SK-N-SH treated with all-trans-retinoic acid at 6 μM for 48 hours (cell line): ENCODE results near the gene LAMB4.

Source experiments
- ATAC-seq: fragments of 200-7000 bp; cut with Tn5 transposase; 3 replicates; pipeline ENCODE4 v1.9.1; 2020; ENCODE audit warnings: mild to moderate bottlenecking, moderate library complexity
- ARNTL ChIP-seq: fragments of 450-650 bp; formaldehyde crosslinking; IDR thresholded peaks from 2 replicates; pipeline ENCODE4 v1.5.0; 2020; ENCODE audit warnings: low read depth, mild to moderate bottlenecking, moderate library complexity, borderline replicate concordance
- BACH2 ChIP-seq: fragments of 250-450 bp; sonication (Bioruptor Pico); IDR thresholded peaks from 2 replicates; pipeline ENCODE4 v1.9.0; 2021; ENCODE audit warnings: mild to moderate bottlenecking, borderline replicate concordance
- CREB5 ChIP-seq: fragments of 250-450 bp; sonication (Bioruptor Pico); IDR thresholded peaks from 2 replicates; pipeline ENCODE4 v1.5.1; 2020; ENCODE audit warnings: low read depth, mild to moderate bottlenecking, moderate library complexity
- CSDC2 ChIP-seq: fragments of 250-450 bp; sonication (Bioruptor Pico); IDR thresholded peaks from 2 replicates; pipeline ENCODE4 v1.5.0; 2020; ENCODE audit warnings: mild to moderate bottlenecking, moderate library complexity
- CSRNP3 ChIP-seq: fragments of 250-450 bp; sonication (Bioruptor Pico); IDR thresholded peaks from 2 replicates; pipeline ENCODE4 v1.5.1; 2021; ENCODE audit warnings: mild to moderate bottlenecking, moderate library complexity
- ESRRG ChIP-seq: fragments of 250-450 bp; sonication (Bioruptor Pico); IDR thresholded peaks from 2 replicates; pipeline ENCODE4 v1.6.1; 2021; ENCODE audit warnings: mild to moderate bottlenecking
- GLIS3 ChIP-seq: fragments of 250-450 bp; sonication (Bioruptor Pico); IDR thresholded peaks from 2 replicates; pipeline ENCODE4 v1.5.0; 2020; ENCODE audit warnings: mild to moderate bottlenecking, moderate library complexity
- ISL1 ChIP-seq: fragments of 250-450 bp; sonication (Bioruptor Pico); IDR thresholded peaks from 2 replicates; pipeline ENCODE4 v2.1.2; 2022; ENCODE audit warnings: mild to moderate bottlenecking, moderate library complexity
- OSR1 ChIP-seq: fragments of 250-450 bp; sonication (Bioruptor Pico); IDR thresholded peaks from 2 replicates; pipeline ENCODE4 v1.8.0; 2022; ENCODE audit warnings: moderate library complexity, mild to moderate bottlenecking, inconsistent platforms
- RARB ChIP-seq: fragments of 250-450 bp; sonication (Bioruptor Pico); IDR thresholded peaks from 2 replicates; pipeline ENCODE4 v1.8.0; 2021; ENCODE audit warnings: mild to moderate bottlenecking, moderate library complexity
- SNAI2 ChIP-seq: fragments of 250-450 bp; sonication (Bioruptor Pico); IDR thresholded peaks from 2 replicates; pipeline ENCODE4 v1.5.0; 2020; ENCODE audit warnings: mild to moderate bottlenecking, moderate library complexity
- TCF4 ChIP-seq: fragments of 250-450 bp; sonication (Bioruptor Pico); IDR thresholded peaks from 2 replicates; pipeline ENCODE4 v1.8.0; 2021; ENCODE audit warnings: mild to moderate bottlenecking, moderate library complexity, borderline replicate concordance
- TOX ChIP-seq: fragments of 250-450 bp; sonication (Bioruptor Pico); IDR thresholded peaks from 2 replicates; pipeline ENCODE4 v1.8.0; 2021; ENCODE audit warnings: mild to moderate bottlenecking, moderate library complexity, borderline replicate concordance
- ZFP30 ChIP-seq: fragments of 450-650 bp; formaldehyde crosslinking; IDR thresholded peaks from 2 replicates; pipeline ENCODE4 v1.5.0; 2022; ENCODE audit warnings: mild to moderate bottlenecking, moderate library complexity
- ZNF565 ChIP-seq: fragments of 450-650 bp; formaldehyde crosslinking; conservative IDR thresholded peaks from 2 replicates; pipeline ENCODE4 v1.5.0; 2020; ENCODE audit warnings: low read depth, mild to moderate bottlenecking, moderate library complexity
- ZNF70 ChIP-seq: fragments of 450-650 bp; formaldehyde crosslinking; IDR thresholded peaks from 2 replicates; pipeline ENCODE4 v1.5.0; 2020; ENCODE audit warnings: mild to moderate bottlenecking, moderate library complexity
- ZNF8 ChIP-seq: fragments of 450-650 bp; formaldehyde crosslinking; IDR thresholded peaks from 2 replicates; pipeline ENCODE4 v1.5.0; 2020; ENCODE audit warnings: mild to moderate bottlenecking, moderate library complexity
- TF ChIP-seq, protein P1 (sequence below): fragments of 250-450 bp; sonication (Bioruptor Pico); IDR thresholded peaks from 2 replicates; pipeline ENCODE4 v1.8.0; 2021; ENCODE audit warnings: low read depth, mild to moderate bottlenecking, moderate library complexity, borderline replicate concordance
- TF ChIP-seq, protein P2 (sequence below): fragments of 250-450 bp; sonication (Bioruptor Pico); IDR thresholded peaks from 2 replicates; pipeline ENCODE4 v1.8.0; 2020; ENCODE audit warnings: mild to moderate bottlenecking, moderate library complexity, borderline replicate concordance
- TF ChIP-seq, protein P3 (sequence below): fragments of 250-450 bp; sonication (Bioruptor Pico); IDR thresholded peaks from 2 replicates; pipeline ENCODE4 v1.5.0; 2020; ENCODE audit warnings: mild to moderate bottlenecking, moderate library complexity

Gene LAMB4

DNA sequence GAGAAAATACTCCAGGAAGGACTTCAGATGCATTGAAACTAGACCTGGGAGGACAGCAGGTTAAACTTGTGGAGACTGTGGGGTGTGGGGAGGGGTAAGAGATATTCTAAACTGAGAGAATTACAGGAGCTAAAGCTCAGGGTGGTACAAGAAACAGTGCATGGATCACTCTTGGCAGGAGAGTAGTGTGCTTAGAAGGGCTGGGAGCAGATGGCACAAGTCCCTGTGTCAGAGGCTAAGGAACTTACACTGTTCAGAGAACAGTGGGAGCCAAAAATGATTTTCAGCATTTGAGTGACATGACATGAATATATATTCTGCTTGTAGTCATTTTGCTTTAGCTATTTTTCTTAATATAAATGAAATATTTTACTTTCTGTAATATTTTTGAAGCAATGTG is 91.2 kb downstream of the LAMB4 start:
- TF ChIP-seq, protein P1, sequence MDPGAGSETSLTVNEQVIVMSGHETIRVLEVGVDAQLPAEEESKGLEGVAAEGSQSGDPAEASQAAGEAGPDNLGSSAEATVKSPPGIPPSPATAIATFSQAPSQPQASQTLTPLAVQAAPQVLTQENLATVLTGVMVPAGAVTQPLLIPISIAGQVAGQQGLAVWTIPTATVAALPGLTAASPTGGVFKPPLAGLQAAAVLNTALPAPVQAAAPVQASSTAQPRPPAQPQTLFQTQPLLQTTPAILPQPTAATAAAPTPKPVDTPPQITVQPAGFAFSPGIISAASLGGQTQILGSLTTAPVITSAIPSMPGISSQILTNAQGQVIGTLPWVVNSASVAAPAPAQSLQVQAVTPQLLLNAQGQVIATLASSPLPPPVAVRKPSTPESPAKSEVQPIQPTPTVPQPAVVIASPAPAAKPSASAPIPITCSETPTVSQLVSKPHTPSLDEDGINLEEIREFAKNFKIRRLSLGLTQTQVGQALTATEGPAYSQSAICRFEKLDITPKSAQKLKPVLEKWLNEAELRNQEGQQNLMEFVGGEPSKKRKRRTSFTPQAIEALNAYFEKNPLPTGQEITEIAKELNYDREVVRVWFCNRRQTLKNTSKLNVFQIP (CRISPR knock-in tag), result no peak
- TF ChIP-seq GLIS3, result no peak
- no peak for TF ChIP-seq OSR1 (CRISPR knock-in tag)
- no peak for TF ChIP-seq CSDC2
- no peak for TF ChIP-seq CSRNP3
- no peak for TF ChIP-seq ZFP30 (CRISPR knock-in tag)
- TF ChIP-seq ARNTL (CRISPR knock-in tag), result no peak
- no peak for TF ChIP-seq SNAI2 (CRISPR knock-in tag)
- TF ChIP-seq, protein P2, sequence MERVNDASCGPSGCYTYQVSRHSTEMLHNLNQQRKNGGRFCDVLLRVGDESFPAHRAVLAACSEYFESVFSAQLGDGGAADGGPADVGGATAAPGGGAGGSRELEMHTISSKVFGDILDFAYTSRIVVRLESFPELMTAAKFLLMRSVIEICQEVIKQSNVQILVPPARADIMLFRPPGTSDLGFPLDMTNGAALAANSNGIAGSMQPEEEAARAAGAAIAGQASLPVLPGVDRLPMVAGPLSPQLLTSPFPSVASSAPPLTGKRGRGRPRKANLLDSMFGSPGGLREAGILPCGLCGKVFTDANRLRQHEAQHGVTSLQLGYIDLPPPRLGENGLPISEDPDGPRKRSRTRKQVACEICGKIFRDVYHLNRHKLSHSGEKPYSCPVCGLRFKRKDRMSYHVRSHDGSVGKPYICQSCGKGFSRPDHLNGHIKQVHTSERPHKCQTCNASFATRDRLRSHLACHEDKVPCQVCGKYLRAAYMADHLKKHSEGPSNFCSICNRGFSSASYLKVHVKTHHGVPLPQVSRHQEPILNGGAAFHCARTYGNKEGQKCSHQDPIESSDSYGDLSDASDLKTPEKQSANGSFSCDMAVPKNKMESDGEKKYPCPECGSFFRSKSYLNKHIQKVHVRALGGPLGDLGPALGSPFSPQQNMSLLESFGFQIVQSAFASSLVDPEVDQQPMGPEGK (CRISPR knock-in tag), result no peak
- TF ChIP-seq, protein P3, sequence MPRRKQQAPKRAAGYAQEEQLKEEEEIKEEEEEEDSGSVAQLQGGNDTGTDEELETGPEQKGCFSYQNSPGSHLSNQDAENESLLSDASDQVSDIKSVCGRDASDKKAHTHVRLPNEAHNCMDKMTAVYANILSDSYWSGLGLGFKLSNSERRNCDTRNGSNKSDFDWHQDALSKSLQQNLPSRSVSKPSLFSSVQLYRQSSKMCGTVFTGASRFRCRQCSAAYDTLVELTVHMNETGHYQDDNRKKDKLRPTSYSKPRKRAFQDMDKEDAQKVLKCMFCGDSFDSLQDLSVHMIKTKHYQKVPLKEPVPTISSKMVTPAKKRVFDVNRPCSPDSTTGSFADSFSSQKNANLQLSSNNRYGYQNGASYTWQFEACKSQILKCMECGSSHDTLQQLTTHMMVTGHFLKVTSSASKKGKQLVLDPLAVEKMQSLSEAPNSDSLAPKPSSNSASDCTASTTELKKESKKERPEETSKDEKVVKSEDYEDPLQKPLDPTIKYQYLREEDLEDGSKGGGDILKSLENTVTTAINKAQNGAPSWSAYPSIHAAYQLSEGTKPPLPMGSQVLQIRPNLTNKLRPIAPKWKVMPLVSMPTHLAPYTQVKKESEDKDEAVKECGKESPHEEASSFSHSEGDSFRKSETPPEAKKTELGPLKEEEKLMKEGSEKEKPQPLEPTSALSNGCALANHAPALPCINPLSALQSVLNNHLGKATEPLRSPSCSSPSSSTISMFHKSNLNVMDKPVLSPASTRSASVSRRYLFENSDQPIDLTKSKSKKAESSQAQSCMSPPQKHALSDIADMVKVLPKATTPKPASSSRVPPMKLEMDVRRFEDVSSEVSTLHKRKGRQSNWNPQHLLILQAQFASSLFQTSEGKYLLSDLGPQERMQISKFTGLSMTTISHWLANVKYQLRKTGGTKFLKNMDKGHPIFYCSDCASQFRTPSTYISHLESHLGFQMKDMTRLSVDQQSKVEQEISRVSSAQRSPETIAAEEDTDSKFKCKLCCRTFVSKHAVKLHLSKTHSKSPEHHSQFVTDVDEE, result no peak
- TF ChIP-seq CREB5, result no peak
- no peak for TF ChIP-seq ISL1 (CRISPR knock-in tag)
- no peak for TF ChIP-seq TOX (CRISPR knock-in tag)
- no peak for TF ChIP-seq ZNF8 (CRISPR knock-in tag)
- no peak for TF ChIP-seq ZNF565 (CRISPR knock-in tag)
- no peak for TF ChIP-seq ESRRG
- TF ChIP-seq TCF4, result no peak
- ATAC-seq, result no peak

GRCh38 chr7:108037741-108038140 is 92.4 kb downstream of the LAMB4 start:
- ATAC-seq, result no peak
- TF ChIP-seq ZNF565 (CRISPR knock-in tag) (no peak), CSRNP3 (no peak), ZNF70 (CRISPR knock-in tag) (no peak), ISL1 (CRISPR knock-in tag) (no peak), RARB (CRISPR knock-in tag) (no peak), ESRRG (no peak), TOX (CRISPR knock-in tag) (no peak), ZFP30 (CRISPR knock-in tag) (no peak), BACH2 (CRISPR knock-in tag) (no peak), ARNTL (CRISPR knock-in tag) (no peak), GLIS3 (no peak)
- TF ChIP-seq, protein P2 (CRISPR knock-in tag), result no peak
- TF ChIP-seq, protein P1 (CRISPR knock-in tag), result no peak
- TF ChIP-seq, protein P3, result no peak
